Measurements from ENCODE around the gene BOK.

DNA sequence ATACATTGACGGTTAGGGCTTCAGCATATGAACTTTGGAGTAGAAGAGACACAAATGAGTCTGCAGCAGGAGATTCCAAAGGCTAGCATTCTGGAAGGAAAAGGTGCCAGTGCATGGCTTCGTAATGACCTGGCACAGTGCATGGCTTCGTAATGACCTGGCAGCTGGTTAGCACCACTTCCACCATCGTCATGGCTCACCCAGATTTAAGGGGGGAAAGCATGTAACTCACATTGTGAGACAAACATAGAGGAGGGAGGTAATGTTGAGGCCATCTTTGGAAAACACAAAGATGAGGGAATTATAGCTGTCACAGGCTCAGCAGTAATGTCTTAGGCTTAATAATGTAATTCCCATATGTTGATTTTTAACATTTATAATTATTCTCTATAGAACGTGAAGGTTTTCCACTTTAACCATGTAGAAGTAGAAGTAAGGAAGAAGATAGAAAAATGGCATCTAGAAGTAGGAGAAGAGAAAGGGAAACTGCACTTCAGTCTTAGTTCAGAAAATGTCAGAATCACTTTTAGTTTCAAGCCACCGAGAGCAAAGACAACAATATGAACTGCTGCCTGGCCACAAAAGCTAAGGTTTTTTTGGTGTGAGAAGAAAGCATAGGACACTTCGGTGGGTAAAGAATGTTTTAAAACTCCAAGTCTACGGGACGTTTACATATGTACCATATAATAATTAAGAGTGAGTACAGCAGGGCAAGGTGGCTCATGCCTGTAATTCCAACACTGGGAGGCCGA lies 43.4 kb upstream of the BOK start:
- TF ChIP-seq POLR2AphosphoS5 (IDR thresholded peaks at IDR 0.05; ENCODE audit: insufficient read depth, low read depth, low read length) (no peak), EZH2 (IDR thresholded peaks at IDR 0.05; ENCODE audit: borderline replicate concordance, low read depth, low read length, severe bottlenecking) (no peak), MYC (IDR thresholded peaks at IDR 0.05; ENCODE audit: low read depth, low read length) (no peak)
